IMR-90 (cell line): ENCODE measurements around the gene ETFA. TPM values are rescaled to one million over a fixed set of nuclear protein-coding genes. Genes with fewer than 3 reads are reported as not detected.

ENCODE experiments used
- ATAC-seq: fragments of 200-7000 bp; cut with Tn5 transposase; 2 replicates; pipeline ENCODE4 v1.9.1; 2020; ENCODE audit warnings: low read depth, mild to moderate bottlenecking, moderate library complexity
- BruUV-seq: library from RNA; stranded (reverse); fragments of 400-500 nt; replicated peaks from 2 replicates; lab custom pipeline; 2021; lab: Mats Ljungman, UMichigan
- CTCF ChIA-PET: fragments of 300-600 bp; formaldehyde crosslinking; extraction: SDS; loops from one replicate; lab custom pipeline; 2021; ENCODE audit warnings: antibody characterized with exemption; lab: Yijun Ruan, JAX
- POLR2A ChIA-PET: fragments of 300-600 bp; sonication (Branson Sonifier 250); formaldehyde crosslinking; loops from one replicate; lab custom pipeline; 2022; ENCODE audit warnings: antibody characterized with exemption; ENCODE audit not compliant: unreplicated experiment; lab: Charles Lee
- DNase-seq: peaks from one replicate; pipeline ENCODE4 v3.0.0; 2013
- H2AFZ ChIP-seq: replicated peaks from 2 replicates; pipeline ENCODE3; 2013; ENCODE audit warnings: low read length, mild to moderate bottlenecking; ENCODE audit not compliant: poor library complexity
- H2AK5ac ChIP-seq: 2 replicates; pipeline ENCODE4 v1.6.1; 2013; ENCODE audit warnings: low read depth, low read length, inconsistent platforms
- H2AK9ac ChIP-seq: replicated peaks from 2 replicates; pipeline ENCODE3; 2013; ENCODE audit warnings: mild to moderate bottlenecking, low read depth, low read length, moderate library complexity; ENCODE audit not compliant: poor library complexity
- H2BK120ac ChIP-seq: 2 replicates; pipeline ENCODE4 v1.6.1; 2013; ENCODE audit warnings: low read depth, low read length, inconsistent platforms
- H2BK15ac ChIP-seq: 3 replicates; pipeline ENCODE4 v1.6.1; 2013; ENCODE audit warnings: low read depth, low read length, inconsistent platforms
- H2BK20ac ChIP-seq: 2 replicates; pipeline ENCODE4 v1.6.1; 2013; ENCODE audit warnings: low read depth, mild to moderate bottlenecking, inconsistent platforms, low read length, moderate library complexity
- H2BK5ac ChIP-seq: 2 replicates; pipeline ENCODE4 v1.6.1; 2013; ENCODE audit warnings: mild to moderate bottlenecking, low read depth, low read length, inconsistent platforms; ENCODE audit not compliant: poor library complexity, severe bottlenecking
- H3K14ac ChIP-seq: replicated peaks from 2 replicates; pipeline ENCODE4 v1.6.1; 2013; ENCODE audit warnings: low read depth, low read length, inconsistent platforms
- H3K18ac ChIP-seq: 2 replicates; pipeline ENCODE4 v1.6.1; 2013; ENCODE audit warnings: low read depth, low read length, control low read depth
- H3K23ac ChIP-seq: 2 replicates; pipeline ENCODE4 v1.6.1; 2013; ENCODE audit warnings: low read depth, low read length, inconsistent platforms
- H3K27ac ChIP-seq: 2 replicates; pipeline ENCODE4 v1.5.1; 2013; ENCODE audit warnings: mild to moderate bottlenecking, control low read depth, low read length; ENCODE audit not compliant: insufficient read depth
- H3K27me3 ChIP-seq: 2 replicates; pipeline ENCODE4 v1.6.1; 2013; ENCODE audit warnings: low read length; ENCODE audit not compliant: control insufficient read depth, insufficient read depth
- H3K36me3 ChIP-seq: 2 replicates; pipeline ENCODE4 v1.6.1; 2013; ENCODE audit warnings: low read length, mixed read lengths; ENCODE audit not compliant: control insufficient read depth, insufficient read depth
- H3K4ac ChIP-seq: 2 replicates; pipeline ENCODE4 v1.6.1; 2013; ENCODE audit warnings: low read depth, low read length, inconsistent platforms
- H3K4me1 ChIP-seq: 2 replicates; pipeline ENCODE4 v1.6.1; 2013; ENCODE audit warnings: low read length, mixed read lengths; ENCODE audit not compliant: control insufficient read depth, insufficient read depth
- H3K4me2 ChIP-seq: 2 replicates; pipeline ENCODE4 v1.6.1; 2013; ENCODE audit warnings: low read depth, mild to moderate bottlenecking, control low read depth, low read length, moderate library complexity
- H3K4me3 ChIP-seq: 2 replicates; pipeline ENCODE4 v1.5.1; 2013; ENCODE audit warnings: low read depth, mild to moderate bottlenecking, control low read depth, low read length, moderate library complexity; ENCODE audit not compliant: insufficient read depth
- H3K56ac ChIP-seq: 2 replicates; pipeline ENCODE4 v1.6.1; 2013; ENCODE audit warnings: low read length, inconsistent platforms; ENCODE audit not compliant: insufficient read depth; ENCODE audit errors: extremely low read depth
- H3K79me1 ChIP-seq, 2 experiments: 2 replicates each; pipeline ENCODE4 v1.6.1; 2013; ENCODE audit warnings: low read length in 2 of 2, inconsistent platforms in 1 of 2, low read depth in 1 of 2
- H3K9ac ChIP-seq: 2 replicates; pipeline ENCODE4 v1.6.1; 2013; ENCODE audit warnings: low read depth, low read length, control low read depth
- H3K9me1 ChIP-seq: 2 replicates; pipeline ENCODE4 v1.6.1; 2013; ENCODE audit warnings: low read length, inconsistent platforms; ENCODE audit not compliant: insufficient read depth
- H3K9me3 ChIP-seq: 2 replicates; pipeline ENCODE4 v1.6.1; 2013; ENCODE audit warnings: low read length; ENCODE audit not compliant: control insufficient read depth, insufficient read depth
- H4K20me1 ChIP-seq: 2 replicates; pipeline ENCODE4 v1.6.1; 2013; ENCODE audit warnings: low read length, inconsistent platforms; ENCODE audit not compliant: insufficient read depth
- H4K5ac ChIP-seq: 2 replicates; pipeline ENCODE4 v1.6.1; 2013; ENCODE audit warnings: mild to moderate bottlenecking, low read depth, low read length, control low read depth
- H4K8ac ChIP-seq, 2 experiments: 2 replicates each; pipeline ENCODE4 v1.6.1; 2013; ENCODE audit warnings: low read depth in 2 of 2, low read length in 2 of 2, control low read depth in 1 of 2, inconsistent platforms in 1 of 2
- H4K91ac ChIP-seq: 2 replicates; pipeline ENCODE4 v1.6.1; 2013; ENCODE audit warnings: low read depth, low read length, inconsistent platforms; ENCODE audit not compliant: insufficient read depth
- CEBPB ChIP-seq: IDR thresholded peaks from 2 replicates; pipeline ENCODE4 v1.6.1; 2012; ENCODE audit warnings: low read depth, low read length, improper control_type of control experiment
- FOS ChIP-seq: fragments of 150-350 bp; IDR thresholded peaks from 2 replicates; pipeline ENCODE4 v1.6.1; 2016; ENCODE audit warnings: low read depth, low read length
- MAZ ChIP-seq: IDR thresholded peaks from 2 replicates; pipeline ENCODE4 v1.6.1; 2012; ENCODE audit warnings: low read depth, mild to moderate bottlenecking, low read length, improper control_type of control experiment, moderate library complexity, borderline replicate concordance
- MXI1 ChIP-seq: IDR thresholded peaks from 2 replicates; pipeline ENCODE4 v1.6.1; 2012; ENCODE audit warnings: low read depth, mild to moderate bottlenecking, low read length, moderate library complexity, borderline replicate concordance
- POLR2A ChIP-seq: IDR thresholded peaks from 2 replicates; pipeline ENCODE4 v1.6.1; 2012; ENCODE audit warnings: mild to moderate bottlenecking, low read depth, low read length
- WGBS, 2 experiments: methylation state at CpG; one replicate each; pipeline versions ENCODE4 v1.1.5 to v1.1.7; 2013; ENCODE audit warnings: missing lambda C conversion rate in 2 of 2; ENCODE audit not compliant: insufficient read length in 1 of 2; ENCODE audit errors: extremely low coverage in 2 of 2; 5-methylcytosine and 5-hydroxymethylcytosine counted together
- dilution Hi-C: fragments of 300-500 bp; cut with HindIII; formaldehyde crosslinking; loops from one replicate; pipeline ENCODE4 v1.14.3; 2018; ENCODE audit warnings: low sequenced_read_pairs; ENCODE audit not compliant: unreplicated experiment
- in situ Hi-C: fragments of 300-500 bp; cut with MboI; formaldehyde crosslinking; loops from 3 replicates; pipeline ENCODE4 v1.14.3; 2019; ENCODE audit warnings: low sequenced_read_pairs, inconsistent platforms, mixed read lengths
- intact Hi-C: fragments of 100-400 bp; cut with micrococcal nuclease; formaldehyde crosslinking; loops from 2 replicates; pipeline ENCODE4 v1.10.0; 2022
- polyA plus RNA-seq, 3 experiments: library from polyadenylated mRNA; depleted of rRNA; stranded (reverse); fragments of >200 nt; gene quantifications; 2 replicates each; pipeline ENCODE4 v1.2.3, GENCODE V29; 2012; ENCODE audit warnings: low replicate concordance in 1 of 3
- total RNA-seq: library from RNA; depleted of rRNA; stranded (reverse); fragments of >200 nt; gene quantifications from 2 replicates; pipeline ENCODE4 v1.2.3, GENCODE V29; 2012

ETFA gene
- total and polyA plus RNA-seq, 2 of the 4 experiments (the other 2 are of a cell fraction), result 115 to 172 TPM

DNA sequence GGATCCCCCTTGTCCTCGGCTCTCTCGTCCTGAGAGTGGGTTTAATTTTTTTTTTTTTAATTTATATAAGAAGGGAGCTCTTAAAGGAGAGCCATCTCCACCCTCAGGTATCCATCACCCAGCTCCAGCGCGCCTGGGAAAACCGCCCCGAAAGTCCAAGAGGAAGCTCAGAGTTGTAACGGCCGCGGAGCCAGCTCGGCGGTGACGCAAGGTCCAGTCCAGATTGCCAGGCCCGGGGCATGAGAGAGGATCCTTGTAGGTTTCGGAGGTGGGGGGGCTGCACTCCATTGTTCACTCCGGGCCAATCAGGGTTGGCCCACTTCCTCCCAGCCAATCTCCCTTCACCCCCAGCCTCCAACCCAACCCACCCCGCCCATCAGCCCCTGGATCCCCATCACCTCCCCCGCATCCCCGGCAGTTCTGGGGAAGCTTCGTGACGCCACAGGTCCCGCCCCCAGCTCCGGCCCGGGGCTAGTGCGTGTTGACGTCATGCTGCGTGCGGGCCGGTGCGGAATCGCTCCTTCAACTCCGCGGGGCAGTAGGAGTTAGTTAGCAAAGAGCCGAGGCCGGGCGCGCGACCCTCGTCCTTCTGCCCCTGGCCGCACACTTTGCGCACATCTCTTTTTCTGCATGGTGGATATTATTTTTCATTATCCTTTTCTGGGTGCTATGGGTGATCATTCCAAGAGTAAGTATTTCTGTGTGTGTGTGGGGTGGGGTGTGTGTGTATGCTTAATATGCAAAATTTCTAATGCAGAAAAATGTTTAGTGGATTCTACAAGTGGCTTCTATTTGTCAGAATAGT, 25.2 kb upstream of the ETFA start, which contains the start of gene ISL2:
Gene ISL2 (plus strand): TSS at position 520 of the 805 bp plus-strand sequence. CDS start 111 bp downstream, at position 631.
- Histone ChIP-seq H4K91ac (peak within 1 kb of the TSS; percentile 97), H2BK120ac (peak within 1 kb of the TSS; percentile 84), H3K4me3 (peak within 1 kb of the TSS; percentile 68), H3K18ac (peak within 1 kb of the TSS; percentile 65), H2BK15ac (peak within 1 kb of the TSS; percentile 91), H3K9ac (peak within 1 kb of the TSS; percentile 88), H4K5ac (peak within 1 kb of the TSS; percentile 95), H2BK5ac (peak within 1 kb of the TSS; percentile 83), H2AFZ (peak within 1 kb of the TSS; percentile 87), H3K4ac (peak within 1 kb of the TSS; percentile 96), H2AK5ac (peak within 1 kb of the TSS; percentile 89), H2BK20ac (peak within 1 kb of the TSS; percentile 72), H3K36me3 (peaks cover 12% of the 10 kb centered on the region; the same call in 1 of the 2 replicates), H3K27me3 (peaks cover 22% of the 10 kb centered on the region; the same call in 1 of the 2 replicates), H3K4me1 (peaks cover 8% of the 10 kb centered on the region), H3K14ac (peak within 1 kb of the TSS; percentile 99), H3K27ac (peak within 1 kb of the TSS; percentile 80), H3K23ac (peak within 1 kb of the TSS; percentile 93), H3K56ac (peak within 1 kb of the TSS; percentile 97), H4K8ac (peak within 1 kb of the TSS; percentile 87 to 97), H3K79me1 (peaks cover 3 to 17% of the 10 kb centered on the region in 2 experiments; a peak in 3 of 4 replicates), H2AK9ac (peak within 1 kb of the TSS; percentile 76), H3K9me1 (no peaks in the 10 kb centered on the region; the same call in 1 of the 2 replicates), H4K20me1 (peaks cover 12% of the 10 kb centered on the region), H3K4me2 (peak within 1 kb of the TSS; percentile 88), H3K9me3 (peaks cover 9% of the 10 kb centered on the region; the same call in 1 of the 2 replicates)
- dilution Hi-C loops (no loop called here), intact Hi-C loops (loop anchor here (5.0 kb wide), 2 partner anchors 99 to 506 kb away; no protein-coding TSS in a partner anchor), in situ Hi-C loops (no loop called here)
- ATAC-seq (peak; percentile 94), DNase-seq (peak; percentile 96)
- POLR2A ChIA-PET, result interaction anchor here (0.6 to 0.7 kb wide), 3 partner anchors 11 to 1673 kb away, joined by 3 to 5 read pairs (median 5); no protein-coding TSS in a partner anchor
- CTCF ChIA-PET, result interaction anchor here (0.6 to 1.4 kb wide), 2 partner anchors 69 to 184 kb away, joined by 3 to 6 read pairs; no protein-coding TSS in a partner anchor
- peak; percentile 89 for TF ChIP-seq POLR2A
- peak; percentile 80; the same call in 1 of the 2 replicates for TF ChIP-seq MAZ
- TF ChIP-seq MXI1, result 0 out of 2 replicates have a peak, but pooled peaks have one; percentile 42
- peak; percentile 94 for TF ChIP-seq CEBPB
- no peak for TF ChIP-seq FOS
- 12% methylated on average over 6 of the region's 40 CpGs; no CpG with 5 or more reads in 1 of the 2 experiments for WGBS, 2 experiments
- BruUV-seq, result no TSS peak
